ENCODE measurements around the gene NOL12. TPM values are rescaled to one million over a fixed set of nuclear protein-coding genes. Genes with fewer than 3 reads are reported as not detected.

NOL12 gene
- total RNA-seq, 1 donor from 2014 or later: 12.1 TPM

DNA sequence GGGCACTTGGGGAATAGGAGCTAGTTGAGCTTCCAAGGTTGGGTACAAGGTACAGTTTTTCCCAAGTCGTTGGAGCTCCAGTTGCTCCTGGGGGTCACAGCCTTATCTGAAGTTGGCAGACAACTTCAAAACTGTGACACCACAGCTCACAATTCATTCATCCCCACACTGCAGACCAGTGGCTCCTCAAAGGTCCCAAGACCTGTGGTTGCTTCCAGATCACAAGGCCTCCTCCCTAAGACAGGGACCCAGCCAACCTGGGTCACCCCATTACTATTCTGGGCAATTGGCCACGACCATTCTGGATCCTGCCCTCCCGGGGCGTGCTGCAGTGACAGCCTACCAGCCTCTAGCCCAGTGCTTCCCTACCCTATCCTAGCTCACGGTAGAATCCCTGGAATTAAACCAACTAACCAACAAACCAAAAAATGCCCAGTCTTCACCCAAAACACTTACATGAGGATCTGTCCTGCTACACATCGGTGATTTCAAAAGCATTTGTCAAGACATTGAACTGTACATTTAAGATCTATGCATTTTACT lies 28.5 kb upstream of the NOL12 start:
- Mint-ChIP-seq H3K9me3 (ENCODE audit: low read depth) (no peaks in the 10 kb centered on the region), H3K4me1 (ENCODE audit: low read depth) (peaks cover 40% of the 10 kb centered on the region), H3K4me3 (ENCODE audit: unreplicated experiment) (peak overlapping the region; percentile 81), H3K27me3 (ENCODE audit: low read depth) (no peaks in the 10 kb centered on the region), H3K36me3 (ENCODE audit: low read depth) (no peaks in the 10 kb centered on the region), H3K27ac (ENCODE audit: unreplicated experiment) (peak overlapping the region; percentile 96)
- no peak for TF ChIP-seq CTCF (IDR thresholded peaks at IDR 0.05)
- no peak for DNase-seq (ENCODE audit: low spot score)

DNA sequence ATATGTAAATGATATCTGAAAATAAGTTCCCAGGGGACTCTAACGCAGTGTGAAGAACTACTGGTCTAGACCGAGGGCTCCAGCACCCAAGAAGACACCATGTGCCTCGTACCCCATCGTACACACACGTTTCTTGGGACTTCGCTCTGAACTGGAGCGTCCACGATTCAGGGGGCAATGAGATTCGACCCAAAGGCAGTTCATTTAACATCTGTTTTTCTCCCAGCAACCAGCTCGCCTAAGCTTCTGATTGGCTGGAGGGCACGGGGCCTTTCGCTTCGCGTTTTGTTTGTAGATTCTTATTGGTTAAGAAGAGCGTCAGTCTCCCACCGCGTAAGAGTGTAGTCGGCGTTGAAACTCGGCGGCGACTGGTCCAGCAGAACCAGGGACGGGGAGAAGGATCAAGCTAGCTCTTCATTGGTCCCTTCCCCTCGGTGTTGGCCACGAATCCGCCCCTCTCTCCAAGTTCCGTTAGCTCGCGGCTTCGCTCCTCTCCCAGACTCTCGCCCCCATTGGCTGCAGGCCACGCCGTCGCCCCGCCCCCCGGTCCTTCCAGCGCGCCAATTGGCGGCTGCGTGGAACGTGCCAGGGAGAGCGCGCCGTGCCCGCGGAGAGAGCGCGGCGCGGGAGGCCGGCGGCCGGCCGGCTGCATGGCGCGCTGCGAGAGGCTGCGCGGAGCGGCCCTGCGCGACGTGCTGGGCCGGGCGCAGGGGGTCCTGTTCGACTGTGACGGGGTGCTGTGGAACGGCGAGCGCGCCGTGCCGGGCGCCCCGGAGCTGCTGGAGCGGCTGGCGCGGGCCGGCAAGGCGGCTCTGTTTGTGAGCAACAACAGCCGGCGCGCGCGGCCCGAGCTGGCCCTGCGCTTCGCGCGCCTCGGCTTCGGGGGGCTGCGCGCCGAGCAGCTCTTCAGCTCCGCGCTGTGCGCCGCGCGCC lies 27.7 kb upstream of the NOL12 start, which contains the start of gene PDXP:
PDXP (plus strand) TSS at position 591 of the 933 bp plus-strand sequence; CDS start at position 651, 60 bp downstream.
- H3K4me1 Mint-ChIP-seq (ENCODE audit: low read depth): peaks cover 40% of the 10 kb centered on the region
- H3K4me3 Mint-ChIP-seq (ENCODE audit: unreplicated experiment): peak within 1 kb of the TSS; percentile 81
- no peak for TF ChIP-seq CTCF (IDR thresholded peaks at IDR 0.05)
- no peaks in the 10 kb centered on the region for H3K36me3 Mint-ChIP-seq (ENCODE audit: low read depth)
- DNase-seq (ENCODE audit: low spot score): peak; percentile 99
- H3K9me3 Mint-ChIP-seq (ENCODE audit: low read depth): no peaks in the 10 kb centered on the region
- no peaks in the 10 kb centered on the region for H3K27me3 Mint-ChIP-seq (ENCODE audit: low read depth)
- peak within 1 kb of the TSS; percentile 96 for H3K27ac Mint-ChIP-seq (ENCODE audit: unreplicated experiment)

DNA sequence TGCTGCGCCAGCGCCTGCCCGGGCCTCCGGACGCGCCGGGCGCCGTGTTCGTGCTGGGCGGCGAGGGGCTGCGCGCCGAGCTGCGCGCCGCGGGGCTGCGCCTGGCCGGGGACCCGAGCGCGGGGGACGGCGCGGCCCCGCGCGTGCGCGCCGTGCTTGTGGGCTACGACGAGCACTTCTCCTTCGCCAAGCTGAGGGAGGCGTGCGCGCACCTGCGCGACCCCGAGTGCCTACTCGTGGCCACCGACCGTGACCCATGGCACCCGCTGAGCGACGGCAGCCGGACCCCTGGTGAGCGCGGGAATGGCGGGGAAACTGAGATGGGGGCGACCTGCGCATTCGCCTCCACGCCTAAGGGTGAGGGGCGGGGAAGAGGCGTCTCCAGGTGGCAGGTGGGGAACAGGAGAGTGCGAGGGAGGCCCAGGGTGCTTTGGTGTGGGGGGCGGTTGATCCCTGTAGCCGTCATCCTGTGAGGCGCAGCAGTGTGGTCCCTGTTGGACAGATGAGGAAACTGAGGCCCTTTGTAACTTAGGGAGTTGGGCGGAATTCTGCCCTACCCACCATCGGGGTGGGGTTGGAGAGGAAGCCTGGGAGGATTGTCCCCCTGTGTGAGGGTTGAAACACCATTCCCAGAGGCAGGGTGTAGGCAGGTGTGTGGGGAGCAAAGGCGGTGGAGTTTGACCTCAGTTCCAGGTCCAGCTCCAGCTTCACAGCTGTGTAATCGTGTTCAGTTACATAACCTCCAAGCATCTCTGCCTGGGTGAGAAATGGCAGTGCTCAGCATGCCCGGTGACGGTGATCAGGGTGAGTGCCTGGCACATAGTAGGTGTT lies 26.9 kb upstream of the NOL12 start:
- Mint-ChIP-seq H3K27me3 (ENCODE audit: low read depth) (no peaks in the 10 kb centered on the region), H3K4me1 (ENCODE audit: low read depth) (peaks cover 40% of the 10 kb centered on the region), H3K27ac (ENCODE audit: unreplicated experiment) (no peak overlapping the region), H3K9me3 (ENCODE audit: low read depth) (no peaks in the 10 kb centered on the region), H3K36me3 (ENCODE audit: low read depth) (no peaks in the 10 kb centered on the region), H3K4me3 (ENCODE audit: unreplicated experiment) (peak overlapping the region; percentile 72)
- no peak for DNase-seq (ENCODE audit: low spot score)
- no peak for TF ChIP-seq CTCF (IDR thresholded peaks at IDR 0.05)

DNA sequence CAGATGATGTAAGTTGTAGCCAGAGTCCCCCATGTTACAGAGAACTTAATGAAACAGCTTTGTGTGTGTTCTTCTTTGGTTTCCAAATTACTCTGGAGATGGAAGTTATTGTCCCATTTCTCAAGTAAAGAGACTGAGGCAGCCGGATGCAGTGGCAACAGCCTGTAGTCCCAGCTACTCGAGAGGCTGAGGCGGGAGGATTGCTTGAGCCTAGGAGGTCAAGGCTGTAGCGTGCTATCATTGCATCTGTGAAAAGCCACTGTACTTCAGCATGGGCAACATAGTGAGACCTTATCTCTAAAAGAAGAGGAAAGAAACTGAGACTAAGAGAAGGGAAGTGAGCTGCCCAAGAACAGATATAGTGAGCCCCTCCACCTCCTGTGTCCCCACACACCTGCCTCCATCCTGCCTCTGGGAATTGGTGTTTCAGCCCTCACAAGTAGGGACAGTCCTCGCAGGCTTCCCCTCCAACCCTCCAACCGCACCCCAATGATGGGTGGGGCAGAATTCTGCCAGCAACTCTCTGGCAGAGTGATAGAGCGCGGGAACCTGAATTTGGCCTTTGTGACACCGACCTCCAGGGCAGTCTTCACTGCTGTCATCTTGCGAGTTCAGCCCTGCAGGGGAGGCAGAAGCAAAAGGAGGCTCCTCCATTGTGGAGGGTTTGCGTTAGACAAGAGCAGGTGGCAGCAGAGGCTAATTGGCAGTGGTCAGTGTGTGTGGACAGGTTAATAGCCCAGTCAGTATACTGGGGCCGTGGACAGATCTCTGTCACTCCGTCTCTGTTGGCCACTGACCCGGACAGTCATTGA lies 26.0 kb upstream of the NOL12 start:
- no peak for DNase-seq (ENCODE audit: low spot score)
- no peaks in the 10 kb centered on the region for H3K9me3 Mint-ChIP-seq (ENCODE audit: low read depth)
- H3K36me3 Mint-ChIP-seq (ENCODE audit: low read depth): no peaks in the 10 kb centered on the region
- H3K27me3 Mint-ChIP-seq (ENCODE audit: low read depth): no peaks in the 10 kb centered on the region
- H3K4me1 Mint-ChIP-seq (ENCODE audit: low read depth): peaks cover 40% of the 10 kb centered on the region
- no peak for TF ChIP-seq CTCF (IDR thresholded peaks at IDR 0.05)
- peak overlapping the region; percentile 61 for H3K27ac Mint-ChIP-seq (ENCODE audit: unreplicated experiment)
- peak overlapping the region; percentile 72 for H3K4me3 Mint-ChIP-seq (ENCODE audit: unreplicated experiment)
